ENCODE measurements around the gene SPATA32. TPM values are rescaled to one million over a fixed set of nuclear protein-coding genes. Genes with fewer than 3 reads are reported as not detected.

The SPATA32 gene
- total and polyA plus RNA-seq, 2 experiments from 2014 or later = not detected

DNA sequence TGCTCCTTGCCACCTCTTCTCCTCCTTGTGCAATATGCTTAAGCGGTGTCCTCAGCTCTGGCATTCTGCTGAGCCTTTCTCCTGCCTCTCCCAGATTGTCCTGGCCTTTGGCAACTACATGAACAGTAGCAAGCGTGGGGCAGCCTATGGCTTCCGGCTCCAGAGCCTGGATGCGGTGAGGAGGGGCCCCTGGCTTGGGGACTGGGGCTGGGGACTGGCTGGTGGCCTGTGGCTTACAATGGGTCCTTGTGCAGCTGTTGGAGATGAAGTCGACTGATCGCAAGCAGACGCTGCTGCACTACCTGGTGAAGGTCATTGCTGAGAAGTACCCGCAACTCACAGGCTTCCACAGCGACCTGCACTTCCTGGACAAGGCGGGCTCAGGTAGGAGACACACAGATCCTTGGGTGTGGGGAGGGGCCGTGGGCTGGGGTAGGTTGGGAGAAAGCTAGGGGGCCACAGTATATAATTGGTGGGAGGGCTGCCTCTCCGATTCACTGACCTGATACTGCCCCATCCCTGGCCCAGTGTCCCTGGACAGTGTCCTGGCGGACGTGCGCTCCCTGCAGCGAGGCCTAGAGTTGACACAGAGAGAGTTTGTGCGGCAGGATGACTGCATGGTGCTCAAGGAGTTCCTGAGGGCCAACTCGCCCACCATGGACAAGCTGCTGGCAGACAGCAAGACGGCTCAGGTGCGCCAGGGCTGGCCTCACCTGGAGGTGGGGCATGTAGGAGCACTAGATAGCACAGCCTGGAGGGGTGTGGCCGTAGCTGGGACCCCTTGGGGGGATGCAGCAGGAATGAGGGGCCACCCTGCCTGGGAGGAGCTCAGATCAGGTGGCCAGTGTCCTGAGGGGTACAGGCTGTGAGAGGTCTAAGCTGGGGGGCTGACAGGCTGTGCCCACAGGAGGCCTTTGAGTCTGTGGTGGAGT, 16.9 kb downstream of the SPATA32 start (continued):
- TF ChIP-seq, protein P1, sequence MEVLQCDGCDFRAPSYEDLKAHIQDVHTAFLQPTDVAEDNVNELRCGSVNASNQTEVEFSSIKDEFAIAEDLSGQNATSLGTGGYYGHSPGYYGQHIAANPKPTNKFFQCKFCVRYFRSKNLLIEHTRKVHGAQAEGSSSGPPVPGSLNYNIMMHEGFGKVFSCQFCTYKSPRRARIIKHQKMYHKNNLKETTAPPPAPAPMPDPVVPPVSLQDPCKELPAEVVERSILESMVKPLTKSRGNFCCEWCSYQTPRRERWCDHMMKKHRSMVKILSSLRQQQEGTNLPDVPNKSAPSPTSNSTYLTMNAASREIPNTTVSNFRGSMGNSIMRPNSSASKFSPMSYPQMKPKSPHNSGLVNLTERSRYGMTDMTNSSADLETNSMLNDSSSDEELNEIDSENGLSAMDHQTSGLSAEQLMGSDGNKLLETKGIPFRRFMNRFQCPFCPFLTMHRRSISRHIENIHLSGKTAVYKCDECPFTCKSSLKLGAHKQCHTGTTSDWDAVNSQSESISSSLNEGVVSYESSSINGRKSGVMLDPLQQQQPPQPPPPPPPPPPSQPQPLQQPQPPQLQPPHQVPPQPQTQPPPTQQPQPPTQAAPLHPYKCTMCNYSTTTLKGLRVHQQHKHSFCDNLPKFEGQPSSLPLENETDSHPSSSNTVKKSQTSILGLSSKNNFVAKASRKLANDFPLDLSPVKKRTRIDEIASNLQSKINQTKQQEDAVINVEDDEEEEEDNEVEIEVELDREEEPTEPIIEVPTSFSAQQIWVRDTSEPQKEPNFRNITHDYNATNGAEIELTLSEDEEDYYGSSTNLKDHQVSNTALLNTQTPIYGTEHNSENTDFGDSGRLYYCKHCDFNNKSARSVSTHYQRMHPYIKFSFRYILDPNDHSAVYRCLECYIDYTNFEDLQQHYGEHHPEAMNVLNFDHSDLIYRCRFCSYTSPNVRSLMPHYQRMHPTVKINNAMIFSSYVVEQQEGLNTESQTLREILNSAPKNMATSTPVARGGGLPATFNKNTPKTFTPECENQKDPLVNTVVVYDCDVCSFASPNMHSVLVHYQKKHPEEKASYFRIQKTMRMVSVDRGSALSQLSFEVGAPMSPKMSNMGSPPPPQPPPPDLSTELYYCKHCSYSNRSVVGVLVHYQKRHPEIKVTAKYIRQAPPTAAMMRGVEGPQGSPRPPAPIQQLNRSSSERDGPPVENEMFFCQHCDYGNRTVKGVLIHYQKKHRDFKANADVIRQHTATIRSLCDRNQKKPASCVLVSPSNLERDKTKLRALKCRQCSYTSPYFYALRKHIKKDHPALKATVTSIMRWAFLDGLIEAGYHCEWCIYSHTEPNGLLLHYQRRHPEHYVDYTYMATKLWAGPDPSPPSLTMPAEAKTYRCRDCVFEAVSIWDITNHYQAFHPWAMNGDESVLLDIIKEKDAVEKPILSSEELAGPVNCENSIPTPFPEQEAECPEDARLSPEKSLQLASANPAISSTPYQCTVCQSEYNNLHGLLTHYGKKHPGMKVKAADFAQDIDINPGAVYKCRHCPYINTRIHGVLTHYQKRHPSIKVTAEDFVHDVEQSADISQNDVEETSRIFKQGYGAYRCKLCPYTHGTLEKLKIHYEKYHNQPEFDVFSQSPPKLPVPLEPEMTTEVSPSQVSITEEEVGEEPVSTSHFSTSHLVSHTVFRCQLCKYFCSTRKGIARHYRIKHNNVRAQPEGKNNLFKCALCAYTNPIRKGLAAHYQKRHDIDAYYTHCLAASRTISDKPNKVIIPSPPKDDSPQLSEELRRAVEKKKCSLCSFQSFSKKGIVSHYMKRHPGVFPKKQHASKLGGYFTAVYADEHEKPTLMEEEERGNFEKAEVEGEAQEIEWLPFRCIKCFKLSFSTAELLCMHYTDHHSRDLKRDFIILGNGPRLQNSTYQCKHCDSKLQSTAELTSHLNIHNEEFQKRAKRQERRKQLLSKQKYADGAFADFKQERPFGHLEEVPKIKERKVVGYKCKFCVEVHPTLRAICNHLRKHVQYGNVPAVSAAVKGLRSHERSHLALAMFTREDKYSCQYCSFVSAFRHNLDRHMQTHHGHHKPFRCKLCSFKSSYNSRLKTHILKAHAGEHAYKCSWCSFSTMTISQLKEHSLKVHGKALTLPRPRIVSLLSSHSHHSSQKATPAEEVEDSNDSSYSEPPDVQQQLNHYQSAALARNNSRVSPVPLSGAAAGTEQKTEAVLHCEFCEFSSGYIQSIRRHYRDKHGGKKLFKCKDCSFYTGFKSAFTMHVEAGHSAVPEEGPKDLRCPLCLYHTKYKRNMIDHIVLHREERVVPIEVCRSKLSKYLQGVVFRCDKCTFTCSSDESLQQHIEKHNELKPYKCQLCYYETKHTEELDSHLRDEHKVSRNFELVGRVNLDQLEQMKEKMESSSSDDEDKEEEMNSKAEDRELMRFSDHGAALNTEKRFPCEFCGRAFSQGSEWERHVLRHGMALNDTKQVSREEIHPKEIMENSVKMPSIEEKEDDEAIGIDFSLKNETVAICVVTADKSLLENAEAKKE (CRISPR knock-in tag; IDR thresholded peaks at IDR 0.05) = no peak
- TF ChIP-seq STAT1 (IDR thresholded peaks at IDR 0.05; ENCODE audit: unreplicated experiment) (no peak), ZNF331 (CRISPR knock-in tag; IDR thresholded peaks at IDR 0.05; ENCODE audit: low read depth) (no peak), EZH2 (IDR thresholded peaks at IDR 0.05; ENCODE audit: low read depth, unreplicated experiment) (no peak), ZNF114 (CRISPR knock-in tag; IDR thresholded peaks at IDR 0.05) (no peak), POLR2AphosphoS5 (IDR thresholded peaks at IDR 0.05; ENCODE audit: low read depth) (no peak; the same call in 1 of the 2 replicates), CREB1 (CRISPR knock-in tag; IDR thresholded peaks at IDR 0.05; ENCODE audit: low read depth) (no peak)
- TF ChIP-seq, protein P2, sequence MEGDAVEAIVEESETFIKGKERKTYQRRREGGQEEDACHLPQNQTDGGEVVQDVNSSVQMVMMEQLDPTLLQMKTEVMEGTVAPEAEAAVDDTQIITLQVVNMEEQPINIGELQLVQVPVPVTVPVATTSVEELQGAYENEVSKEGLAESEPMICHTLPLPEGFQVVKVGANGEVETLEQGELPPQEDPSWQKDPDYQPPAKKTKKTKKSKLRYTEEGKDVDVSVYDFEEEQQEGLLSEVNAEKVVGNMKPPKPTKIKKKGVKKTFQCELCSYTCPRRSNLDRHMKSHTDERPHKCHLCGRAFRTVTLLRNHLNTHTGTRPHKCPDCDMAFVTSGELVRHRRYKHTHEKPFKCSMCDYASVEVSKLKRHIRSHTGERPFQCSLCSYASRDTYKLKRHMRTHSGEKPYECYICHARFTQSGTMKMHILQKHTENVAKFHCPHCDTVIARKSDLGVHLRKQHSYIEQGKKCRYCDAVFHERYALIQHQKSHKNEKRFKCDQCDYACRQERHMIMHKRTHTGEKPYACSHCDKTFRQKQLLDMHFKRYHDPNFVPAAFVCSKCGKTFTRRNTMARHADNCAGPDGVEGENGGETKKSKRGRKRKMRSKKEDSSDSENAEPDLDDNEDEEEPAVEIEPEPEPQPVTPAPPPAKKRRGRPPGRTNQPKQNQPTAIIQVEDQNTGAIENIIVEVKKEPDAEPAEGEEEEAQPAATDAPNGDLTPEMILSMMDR (conservative IDR thresholded peaks at IDR 0.05; ENCODE audit: low read depth in 2 of 2) = no peak
- TF ChIP-seq, protein P3, sequence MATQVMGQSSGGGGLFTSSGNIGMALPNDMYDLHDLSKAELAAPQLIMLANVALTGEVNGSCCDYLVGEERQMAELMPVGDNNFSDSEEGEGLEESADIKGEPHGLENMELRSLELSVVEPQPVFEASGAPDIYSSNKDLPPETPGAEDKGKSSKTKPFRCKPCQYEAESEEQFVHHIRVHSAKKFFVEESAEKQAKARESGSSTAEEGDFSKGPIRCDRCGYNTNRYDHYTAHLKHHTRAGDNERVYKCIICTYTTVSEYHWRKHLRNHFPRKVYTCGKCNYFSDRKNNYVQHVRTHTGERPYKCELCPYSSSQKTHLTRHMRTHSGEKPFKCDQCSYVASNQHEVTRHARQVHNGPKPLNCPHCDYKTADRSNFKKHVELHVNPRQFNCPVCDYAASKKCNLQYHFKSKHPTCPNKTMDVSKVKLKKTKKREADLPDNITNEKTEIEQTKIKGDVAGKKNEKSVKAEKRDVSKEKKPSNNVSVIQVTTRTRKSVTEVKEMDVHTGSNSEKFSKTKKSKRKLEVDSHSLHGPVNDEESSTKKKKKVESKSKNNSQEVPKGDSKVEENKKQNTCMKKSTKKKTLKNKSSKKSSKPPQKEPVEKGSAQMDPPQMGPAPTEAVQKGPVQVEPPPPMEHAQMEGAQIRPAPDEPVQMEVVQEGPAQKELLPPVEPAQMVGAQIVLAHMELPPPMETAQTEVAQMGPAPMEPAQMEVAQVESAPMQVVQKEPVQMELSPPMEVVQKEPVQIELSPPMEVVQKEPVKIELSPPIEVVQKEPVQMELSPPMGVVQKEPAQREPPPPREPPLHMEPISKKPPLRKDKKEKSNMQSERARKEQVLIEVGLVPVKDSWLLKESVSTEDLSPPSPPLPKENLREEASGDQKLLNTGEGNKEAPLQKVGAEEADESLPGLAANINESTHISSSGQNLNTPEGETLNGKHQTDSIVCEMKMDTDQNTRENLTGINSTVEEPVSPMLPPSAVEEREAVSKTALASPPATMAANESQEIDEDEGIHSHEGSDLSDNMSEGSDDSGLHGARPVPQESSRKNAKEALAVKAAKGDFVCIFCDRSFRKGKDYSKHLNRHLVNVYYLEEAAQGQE (IDR thresholded peaks at IDR 0.05; ENCODE audit: unreplicated experiment) = no peak
- TF ChIP-seq, protein P4, sequence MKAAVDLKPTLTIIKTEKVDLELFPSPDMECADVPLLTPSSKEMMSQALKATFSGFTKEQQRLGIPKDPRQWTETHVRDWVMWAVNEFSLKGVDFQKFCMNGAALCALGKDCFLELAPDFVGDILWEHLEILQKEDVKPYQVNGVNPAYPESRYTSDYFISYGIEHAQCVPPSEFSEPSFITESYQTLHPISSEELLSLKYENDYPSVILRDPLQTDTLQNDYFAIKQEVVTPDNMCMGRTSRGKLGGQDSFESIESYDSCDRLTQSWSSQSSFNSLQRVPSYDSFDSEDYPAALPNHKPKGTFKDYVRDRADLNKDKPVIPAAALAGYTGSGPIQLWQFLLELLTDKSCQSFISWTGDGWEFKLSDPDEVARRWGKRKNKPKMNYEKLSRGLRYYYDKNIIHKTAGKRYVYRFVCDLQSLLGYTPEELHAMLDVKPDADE (IDR thresholded peaks at IDR 0.05) = no peak
